Hematopoietic multipotent progenitor cell treated with erythropoietin and hydrocortisone succinate and interleukin-3 and kit ligand, for 15 days (in vitro differentiated cells): ENCODE results near the gene VRK2.
"Not testable (repeated sequence)": the region's sequence is repeated elsewhere in the genome, so short reads cannot be mapped to it uniquely, and the experiment has no call there.

Experiments
- DNase-seq: peaks from one replicate; pipeline ENCODE4 v3.0.0-alpha.2; 2015; ENCODE audit warnings: low spot score

Gene VRK2

DNA sequence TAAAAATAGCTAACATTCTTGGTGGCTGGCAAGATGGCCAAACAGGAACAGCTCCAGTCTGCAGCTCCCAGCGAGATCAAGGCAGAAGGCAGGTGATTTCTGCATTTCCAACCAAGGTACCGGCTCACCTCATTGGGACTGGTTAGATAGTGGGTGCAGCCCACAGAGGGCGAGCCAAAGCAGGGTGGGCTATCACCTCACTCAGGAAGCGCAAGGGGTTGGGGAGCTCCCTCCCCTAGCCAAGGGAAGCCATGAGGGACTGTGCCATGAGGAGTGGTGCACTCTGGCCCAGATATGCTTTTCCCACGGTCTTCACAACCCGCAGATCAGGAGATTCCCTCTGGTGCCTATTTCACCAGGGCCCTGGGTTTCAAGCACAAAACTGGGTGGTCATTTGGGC lies 121.5 kb downstream of the VRK2 start:
- DNase-seq: not testable (repeated sequence)

DNA sequence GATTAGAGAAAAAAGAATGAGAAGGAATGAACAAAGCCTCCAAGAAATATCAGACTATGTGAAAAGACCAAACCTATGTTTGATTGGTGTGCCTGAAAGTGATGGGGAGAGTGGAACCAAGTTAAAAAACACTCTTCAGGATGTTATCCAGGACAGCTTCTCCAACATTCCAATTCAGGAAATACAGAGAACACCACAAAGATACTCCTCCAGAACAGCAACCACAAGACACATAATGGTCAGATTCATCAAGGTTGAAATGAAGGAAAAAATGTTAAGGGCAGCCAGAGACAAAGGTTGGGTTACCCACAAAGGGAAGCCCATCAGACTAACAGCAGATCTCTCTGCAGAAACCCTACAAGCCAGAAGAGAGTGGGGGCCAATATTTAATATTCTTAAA lies 123.2 kb downstream of the VRK2 start:
- not testable (repeated sequence) for DNase-seq

DNA sequence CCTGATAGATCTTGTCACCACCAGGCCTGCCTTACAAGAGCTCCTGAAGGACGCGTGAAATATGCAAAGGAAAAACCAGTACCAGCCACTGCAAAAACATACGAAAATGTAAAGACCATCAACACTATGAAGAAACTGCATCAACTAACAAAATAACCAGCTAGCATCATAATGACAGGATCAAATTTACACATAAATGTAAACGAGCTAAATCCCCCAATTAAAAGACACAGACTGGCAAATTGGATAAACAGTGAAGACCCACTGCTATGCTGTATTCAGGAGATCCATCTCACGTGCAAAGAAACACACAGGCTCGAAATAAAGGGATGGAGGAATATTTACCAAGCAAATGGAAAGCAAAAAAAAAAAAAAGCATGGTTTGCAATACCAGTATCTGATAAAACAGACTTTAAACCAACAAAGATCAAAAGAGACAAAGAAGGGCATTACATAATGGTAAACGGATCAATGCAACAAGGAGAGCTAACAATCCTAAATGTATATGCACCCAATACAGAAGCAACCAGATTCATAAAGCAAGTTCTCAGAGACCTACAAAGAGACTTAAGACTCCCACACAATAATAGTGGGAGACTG lies 123.8 kb downstream of the VRK2 start:
- DNase-seq: not testable (repeated sequence)

DNA sequence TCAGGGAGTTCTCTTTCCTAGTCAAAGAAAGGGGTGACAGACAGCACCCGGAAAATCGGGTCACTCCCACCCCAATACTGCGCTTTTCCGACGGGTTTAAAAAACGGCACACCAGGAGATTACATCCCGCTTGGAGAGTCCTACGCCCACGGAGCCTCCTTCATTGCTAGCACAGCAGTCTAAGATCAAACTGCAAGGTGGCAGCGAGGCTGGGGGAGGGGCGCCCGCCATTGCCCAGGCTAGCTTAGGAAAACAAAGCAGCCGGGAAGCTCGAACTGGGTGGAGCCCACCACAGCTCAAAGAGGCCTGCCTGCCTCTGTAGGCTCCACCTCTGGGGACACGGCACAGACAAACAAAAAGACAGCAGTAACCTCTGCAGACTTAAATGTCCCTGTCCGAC lies 125.2 kb downstream of the VRK2 start:
- not testable (repeated sequence) for DNase-seq

DNA sequence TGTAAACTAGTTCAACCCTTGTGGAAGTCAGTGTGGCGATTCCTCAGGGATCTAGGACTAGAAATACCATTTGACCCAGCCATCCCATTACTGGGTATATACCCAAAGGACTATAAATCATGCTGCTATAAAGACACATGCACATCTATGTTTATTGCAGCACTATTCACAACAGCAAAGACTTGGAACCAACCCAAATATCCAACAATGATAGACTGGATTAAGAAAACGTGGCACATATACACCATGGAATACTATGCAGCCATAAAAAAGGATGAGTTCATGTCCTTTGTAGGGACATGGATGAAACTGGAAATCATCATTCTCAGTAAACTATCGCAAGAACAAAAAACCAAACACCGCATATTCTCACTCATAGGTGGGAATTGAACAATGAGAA lies 130.6 kb downstream of the VRK2 start:
- DNase-seq: not testable (repeated sequence)

DNA sequence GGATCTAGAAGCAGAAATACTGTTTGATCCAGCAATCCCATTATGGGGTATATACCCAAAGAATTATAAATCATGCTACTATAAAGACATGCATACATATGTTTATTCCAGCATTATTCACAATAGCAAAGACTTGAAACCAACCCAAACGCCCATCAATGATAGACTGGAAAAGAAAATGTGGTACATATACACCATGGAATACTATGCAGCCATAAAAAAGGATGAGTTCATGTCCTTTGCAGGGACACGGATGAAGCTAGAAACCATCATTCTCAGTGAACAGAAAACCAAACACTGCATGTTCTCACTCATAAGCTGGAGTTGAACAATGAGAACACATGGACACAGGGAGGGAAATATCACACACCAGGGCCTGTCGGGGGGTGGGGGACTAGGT lies 133.6 kb downstream of the VRK2 start:
- not testable (repeated sequence) for DNase-seq

DNA sequence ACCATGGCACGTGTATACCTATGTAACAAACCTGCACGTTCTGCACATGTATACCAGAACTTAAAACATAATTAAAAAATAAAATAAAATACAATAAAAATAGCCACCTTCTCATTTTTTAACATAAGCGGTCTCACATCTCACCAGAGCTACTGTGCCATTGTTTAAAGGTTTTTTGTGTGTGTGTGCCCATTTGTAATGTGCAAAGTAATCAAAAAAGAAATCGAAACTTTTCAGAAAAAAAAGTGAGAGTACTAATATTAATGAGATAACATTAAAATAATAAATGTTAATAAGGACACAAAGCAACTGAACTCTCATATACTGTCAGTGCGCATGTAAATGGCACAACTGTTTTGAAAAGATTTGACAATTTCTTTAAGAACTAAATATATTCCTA lies 134.0 kb downstream of the VRK2 start:
- DNase-seq: no peak

DNA sequence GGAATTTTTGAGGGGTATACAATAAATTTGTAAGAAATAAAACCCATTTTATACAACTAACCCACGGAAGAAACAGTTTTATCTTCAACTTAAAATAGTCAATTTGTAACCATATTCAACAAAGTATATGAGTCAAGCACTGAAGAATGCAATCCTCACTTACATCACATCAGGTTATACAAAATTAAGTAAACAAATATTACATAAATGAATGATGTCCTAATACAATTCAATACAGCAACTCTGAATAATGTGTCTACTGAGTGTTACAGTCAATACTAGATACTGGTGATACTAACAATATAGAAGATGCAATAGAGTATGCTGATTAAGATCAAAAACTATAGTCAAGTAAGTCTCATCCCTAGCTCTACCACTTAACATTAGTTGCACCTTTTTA lies 135.9 kb downstream of the VRK2 start:
- DNase-seq: no peak

DNA sequence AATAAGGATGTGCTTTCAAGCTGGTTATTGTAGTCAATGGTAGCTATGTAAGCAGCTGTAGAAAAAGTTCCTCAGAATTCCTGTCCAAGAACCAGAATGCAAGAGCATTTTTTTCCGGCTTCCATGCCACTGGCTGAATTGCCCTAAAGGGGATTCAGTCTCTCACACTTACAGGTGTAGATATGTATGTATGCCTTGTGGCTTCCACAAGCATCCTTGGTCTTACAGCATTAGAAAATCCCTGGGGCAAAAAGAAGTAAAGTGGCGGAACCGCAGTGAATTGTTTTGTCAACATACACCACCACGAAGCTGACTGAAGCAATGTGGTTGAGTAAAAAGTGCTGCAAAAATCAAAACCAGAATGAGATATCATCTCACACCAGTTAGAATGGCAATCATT lies 139.9 kb downstream of the VRK2 start:
- DNase-seq: no peak

DNA sequence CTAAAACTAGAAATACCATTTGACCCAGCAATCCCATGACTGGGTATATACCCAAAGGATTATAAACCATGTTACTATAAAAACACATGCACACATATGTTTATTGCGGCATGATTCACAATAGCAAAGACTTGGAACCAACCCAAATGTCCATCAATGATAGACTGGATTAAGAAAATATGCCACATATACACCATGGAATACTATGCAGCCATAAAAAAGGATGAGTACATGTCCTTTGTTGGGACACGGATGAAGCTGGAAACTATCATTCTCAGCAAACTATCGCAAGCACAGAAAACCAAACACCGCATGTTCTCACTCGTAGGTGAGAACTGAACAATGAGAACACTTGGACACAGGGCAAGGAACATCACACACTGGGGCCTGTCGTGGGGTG lies 140.4 kb downstream of the VRK2 start:
- not testable (repeated sequence) for DNase-seq

DNA sequence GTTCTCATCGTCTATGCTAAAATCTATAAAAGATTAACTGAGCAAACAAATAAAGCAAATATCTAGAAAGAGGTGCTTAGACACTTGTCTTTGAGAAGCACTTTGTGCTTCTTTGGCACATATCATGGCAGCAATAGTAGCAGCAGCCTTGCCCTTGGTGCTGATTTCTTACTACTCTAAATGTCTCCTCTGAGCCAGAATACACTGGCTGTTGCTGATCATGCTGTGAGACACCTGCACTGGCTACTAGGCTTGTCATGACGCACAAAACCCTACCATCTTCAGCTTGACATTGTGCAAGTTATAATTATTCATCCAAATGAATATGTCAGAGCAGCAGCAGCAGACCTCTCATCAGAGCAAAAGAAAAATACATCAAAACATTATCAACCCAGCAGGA lies 147.9 kb downstream of the VRK2 start:
- no peak for DNase-seq

DNA sequence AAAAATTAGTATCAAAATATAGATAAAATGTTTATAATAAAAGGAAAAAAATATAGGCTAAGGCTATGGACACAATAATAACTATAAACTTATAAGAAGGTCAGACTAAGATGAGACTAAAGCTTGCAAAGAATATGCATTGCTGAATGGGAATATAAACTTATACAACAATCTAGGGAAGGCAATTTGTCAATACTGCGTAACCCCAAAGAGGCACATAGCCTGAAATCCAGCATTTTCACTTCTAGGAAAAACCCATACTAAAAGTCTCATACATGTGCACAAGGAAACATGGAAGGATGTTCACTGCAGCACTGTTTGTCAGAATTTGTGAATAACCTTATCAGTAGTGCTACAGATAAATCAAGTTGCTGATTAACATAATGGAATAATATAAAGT lies 149.1 kb downstream of the VRK2 start:
- no peak for DNase-seq

DNA sequence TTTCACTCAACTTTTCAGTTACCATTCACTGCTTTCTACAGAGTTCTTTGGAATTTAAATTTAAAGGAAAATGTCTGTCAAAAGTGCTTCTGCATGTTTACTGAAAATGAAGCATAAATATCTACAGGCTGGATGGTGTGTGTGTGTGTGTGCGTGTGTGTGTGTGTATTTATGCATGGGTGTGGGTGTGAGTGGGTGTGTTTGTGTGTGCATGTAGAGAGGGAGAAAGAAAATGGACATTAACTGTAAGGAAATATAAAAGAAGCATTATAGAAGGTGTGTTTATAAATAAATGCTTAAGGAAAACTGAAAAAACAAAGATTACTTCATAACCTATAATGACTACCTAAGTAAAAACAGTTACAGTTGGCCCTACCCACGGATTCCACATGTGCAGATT lies 151.3 kb downstream of the VRK2 start:
- DNase-seq: no peak

DNA sequence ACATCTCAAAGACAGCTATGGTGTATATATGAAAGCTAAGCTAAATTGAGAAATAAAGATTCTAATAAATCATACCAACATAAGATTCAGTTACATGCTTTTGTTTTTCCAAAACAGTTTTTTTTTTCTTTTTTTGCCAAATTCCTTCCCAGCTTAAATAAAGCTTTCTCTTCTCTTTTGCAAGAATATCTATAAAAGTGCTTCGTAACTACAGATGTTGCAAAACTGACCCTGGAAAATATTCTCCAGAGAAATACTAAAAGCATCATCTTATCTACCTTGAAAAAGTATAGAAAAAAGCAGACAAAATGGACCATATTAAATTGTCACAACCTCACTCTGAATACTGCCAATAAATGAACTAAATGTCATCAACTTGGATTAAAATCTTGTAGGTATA lies 155.8 kb downstream of the VRK2 start:
- DNase-seq: no peak

DNA sequence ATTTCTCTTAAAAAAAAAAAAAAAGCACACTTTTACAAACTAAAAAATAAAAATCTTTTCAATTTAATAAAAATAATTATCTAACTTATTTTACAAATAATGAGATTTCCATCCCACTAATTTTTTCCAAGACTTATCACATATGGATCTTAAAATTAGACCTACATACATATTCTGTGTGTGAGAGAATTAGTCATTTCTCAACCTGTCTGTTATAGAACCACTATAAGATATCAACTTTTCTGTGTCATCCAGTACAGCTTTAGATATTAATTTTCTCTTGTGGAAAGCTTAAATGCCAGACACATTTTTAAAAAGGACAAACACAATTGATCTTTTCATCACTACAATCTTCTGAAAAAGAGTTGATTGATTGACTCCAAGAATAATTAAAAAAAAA lies 156.4 kb downstream of the VRK2 start:
- no peak for DNase-seq

DNA sequence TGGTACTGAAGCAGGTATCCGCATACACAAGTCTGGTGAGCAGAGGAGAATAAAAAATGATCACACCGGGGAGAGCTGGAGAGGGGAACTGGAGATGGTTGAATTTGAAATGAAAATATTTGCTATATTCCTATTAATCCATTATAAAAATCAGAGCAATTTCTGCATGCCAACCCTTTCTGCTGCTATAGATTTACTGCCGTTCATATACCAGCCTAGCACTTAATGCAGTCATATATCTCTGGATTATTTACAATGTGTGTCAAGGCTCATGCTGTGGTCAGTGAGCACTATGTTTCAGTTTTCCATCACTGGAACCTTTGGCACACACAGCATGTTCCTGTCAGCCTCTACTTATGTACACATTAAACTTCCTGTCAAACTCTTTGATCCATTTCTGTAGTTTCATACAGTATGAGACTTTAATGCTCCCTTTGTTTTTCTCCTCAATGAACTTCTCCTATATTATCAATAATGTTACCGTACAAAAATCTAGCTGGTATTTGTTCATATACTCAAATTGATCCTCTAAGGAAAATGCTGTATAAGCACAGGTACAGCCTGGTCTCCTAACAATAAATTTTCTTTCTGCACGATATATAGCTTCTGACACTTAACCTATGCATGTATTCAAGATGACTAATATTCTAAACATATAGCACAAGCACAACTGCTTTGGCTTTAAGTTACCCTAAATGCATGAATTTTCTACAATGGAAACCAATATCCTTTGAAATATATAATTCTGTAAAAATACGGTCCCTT lies 157.8 kb downstream of the VRK2 start:
- DNase-seq: no peak

DNA sequence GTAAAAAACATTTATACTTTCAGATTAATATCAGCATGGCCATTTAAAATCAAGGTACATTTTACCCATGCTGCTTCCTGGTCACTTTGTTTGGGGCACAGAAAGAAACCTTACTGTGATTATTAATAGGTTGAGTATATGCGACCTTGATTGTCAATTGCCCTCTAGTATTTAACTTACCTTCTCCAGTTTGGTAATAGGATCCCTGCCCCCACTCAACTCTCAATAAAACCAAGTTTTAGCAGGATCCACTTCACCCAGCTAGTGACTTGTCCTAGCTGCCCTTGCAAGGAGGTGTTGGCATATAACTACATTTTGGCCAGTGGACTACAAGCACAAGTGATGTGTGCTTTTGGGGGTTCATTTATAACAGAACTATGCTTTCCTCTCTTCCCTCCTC lies 160.2 kb downstream of the VRK2 start:
- DNase-seq: no peak

DNA sequence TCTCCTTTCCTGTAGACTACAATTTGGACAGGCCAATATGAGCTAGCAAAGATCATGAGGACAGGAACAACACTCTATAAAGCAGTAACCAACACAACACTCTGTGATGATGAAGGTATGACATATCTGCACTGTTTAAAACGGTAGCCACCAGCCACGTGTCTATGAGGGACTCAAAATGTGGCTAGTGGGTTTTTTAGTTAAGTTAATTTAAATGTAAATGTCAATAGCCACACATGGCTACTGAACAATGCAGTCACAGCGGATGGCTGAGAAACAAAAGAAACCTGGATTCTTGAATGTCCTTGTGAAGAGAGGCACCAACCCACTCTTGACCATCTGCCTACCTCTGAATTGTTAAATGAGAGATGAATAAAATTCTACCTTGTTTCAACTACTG lies 160.6 kb downstream of the VRK2 start:
- DNase-seq: no peak
